ENCODE data around the gene TRABD2B. TPM values are rescaled to one million over a fixed set of nuclear protein-coding genes. Genes with fewer than 3 reads are reported as not detected.

TRABD2B gene
- total and polyA plus RNA-seq, 2 donors: 2.4 to 6.1 TPM

- 74% methylated on average over 2 of the region's 2 CpGs for WGBS
- no peaks in the 10 kb centered on the region for H3K4me1 ChIP-seq (ENCODE audit: insufficient read depth)
- no peak for DNase-seq (ENCODE audit: extremely low spot score)
- H3K27ac ChIP-seq (ENCODE audit: low read depth): no peak overlapping the region
- no peak overlapping the region for H3K4me3 ChIP-seq (ENCODE audit: low read depth, low read length)
- H3K36me3 ChIP-seq (ENCODE audit: insufficient read depth): no peaks in the 10 kb centered on the region
Measured at GRCh38 chr1:47835409-47835808, 161.8 kb downstream of the TRABD2B start.

DNA sequence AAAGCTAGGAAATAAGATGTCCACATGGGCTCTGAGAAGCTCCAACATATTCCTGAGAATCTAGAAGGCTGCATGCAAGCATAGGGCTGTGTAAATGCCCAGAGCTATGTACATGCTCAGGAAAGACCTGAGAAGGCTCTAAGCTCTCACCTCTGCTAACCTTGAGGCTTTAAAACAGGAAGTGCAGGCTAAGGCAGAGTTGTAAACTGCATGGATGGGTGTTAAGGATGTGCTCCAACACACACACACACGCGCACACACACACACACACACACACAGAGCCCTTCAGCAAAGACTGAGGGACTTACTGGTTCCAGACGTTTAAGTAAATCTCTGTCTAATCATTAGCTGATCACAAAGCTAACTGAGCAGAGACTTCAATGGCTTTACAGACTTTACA lies 162.9 kb downstream of the TRABD2B start:
- Histone ChIP-seq H3K4me3 (ENCODE audit: low read depth, low read length) (no peak overlapping the region), H3K4me1 (ENCODE audit: insufficient read depth) (no peaks in the 10 kb centered on the region), H3K27ac (ENCODE audit: low read depth) (no peak overlapping the region), H3K36me3 (ENCODE audit: insufficient read depth) (no peaks in the 10 kb centered on the region)
- WGBS: 55% methylated on average over 3 of the region's 3 CpGs
- no peak for DNase-seq (ENCODE audit: extremely low spot score)

- Histone ChIP-seq H3K27ac (ENCODE audit: low read depth) (no peak overlapping the region), H3K4me1 (ENCODE audit: insufficient read depth) (no peaks in the 10 kb centered on the region), H3K36me3 (ENCODE audit: insufficient read depth) (no peaks in the 10 kb centered on the region), H3K4me3 (ENCODE audit: low read depth, low read length) (no peak overlapping the region)
- 62% methylated on average over 13 of the region's 13 CpGs for WGBS
- DNase-seq (ENCODE audit: extremely low spot score): no peak
Measured at GRCh38 chr1:47830641-47831333, 166.4 kb downstream of the TRABD2B start.

- Histone ChIP-seq H3K36me3 (ENCODE audit: insufficient read depth) (no peaks in the 10 kb centered on the region), H3K4me1 (ENCODE audit: insufficient read depth) (no peaks in the 10 kb centered on the region), H3K27ac (ENCODE audit: low read depth) (no peak overlapping the region), H3K4me3 (ENCODE audit: low read depth, low read length) (no peak overlapping the region)
- WGBS: 74% methylated on average over 4 of the region's 4 CpGs
- no peak for DNase-seq (ENCODE audit: extremely low spot score)
Measured at GRCh38 chr1:47830021-47830420, 167.2 kb downstream of the TRABD2B start.

GRCh38 chr1:47828978-47829377 lies 168.2 kb downstream of the TRABD2B start:
- no peak overlapping the region for H3K4me3 ChIP-seq (ENCODE audit: low read depth, low read length)
- no peaks in the 10 kb centered on the region for H3K36me3 ChIP-seq (ENCODE audit: insufficient read depth)
- H3K27ac ChIP-seq (ENCODE audit: low read depth): no peak overlapping the region
- DNase-seq (ENCODE audit: extremely low spot score): no peak
- 69% methylated on average over 2 of the region's 2 CpGs for WGBS
- H3K4me1 ChIP-seq (ENCODE audit: insufficient read depth): no peaks in the 10 kb centered on the region

DNA sequence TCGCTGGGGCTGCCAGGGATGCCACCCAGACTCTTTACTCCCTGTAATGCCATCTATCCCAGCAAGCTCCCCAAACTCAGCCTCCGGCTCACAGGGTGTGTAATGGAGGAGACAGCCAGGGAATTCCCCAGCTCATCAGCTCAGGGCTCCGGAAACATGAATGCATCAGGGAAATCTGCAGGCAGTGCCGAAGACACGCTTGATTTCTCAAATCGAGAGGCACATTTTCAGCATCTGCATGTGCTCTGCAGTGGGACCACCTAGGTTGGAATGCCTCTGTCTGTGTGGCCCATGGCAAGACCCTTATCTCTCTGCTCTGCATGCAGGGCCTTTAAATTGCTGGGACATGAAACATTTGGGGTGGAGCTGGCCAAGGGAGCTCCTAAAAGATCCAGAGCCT lies 170.1 kb downstream of the TRABD2B start:
- Histone ChIP-seq H3K4me1 (ENCODE audit: insufficient read depth) (no peaks in the 10 kb centered on the region), H3K4me3 (ENCODE audit: low read depth, low read length) (no peak overlapping the region), H3K27ac (ENCODE audit: low read depth) (no peak overlapping the region), H3K36me3 (ENCODE audit: insufficient read depth) (no peaks in the 10 kb centered on the region)
- no peak for DNase-seq (ENCODE audit: extremely low spot score)
- 61% methylated on average over 6 of the region's 6 CpGs for WGBS

GRCh38 chr1:47824716-47825115 lies 172.5 kb downstream of the TRABD2B start:
- no peaks in the 10 kb centered on the region for H3K36me3 ChIP-seq (ENCODE audit: insufficient read depth)
- DNase-seq (ENCODE audit: extremely low spot score): no peak
- 75% methylated on average over 8 of the region's 8 CpGs for WGBS
- no peak overlapping the region for H3K27ac ChIP-seq (ENCODE audit: low read depth)
- no peak overlapping the region for H3K4me3 ChIP-seq (ENCODE audit: low read depth, low read length)
- H3K4me1 ChIP-seq (ENCODE audit: insufficient read depth): no peaks in the 10 kb centered on the region

DNA sequence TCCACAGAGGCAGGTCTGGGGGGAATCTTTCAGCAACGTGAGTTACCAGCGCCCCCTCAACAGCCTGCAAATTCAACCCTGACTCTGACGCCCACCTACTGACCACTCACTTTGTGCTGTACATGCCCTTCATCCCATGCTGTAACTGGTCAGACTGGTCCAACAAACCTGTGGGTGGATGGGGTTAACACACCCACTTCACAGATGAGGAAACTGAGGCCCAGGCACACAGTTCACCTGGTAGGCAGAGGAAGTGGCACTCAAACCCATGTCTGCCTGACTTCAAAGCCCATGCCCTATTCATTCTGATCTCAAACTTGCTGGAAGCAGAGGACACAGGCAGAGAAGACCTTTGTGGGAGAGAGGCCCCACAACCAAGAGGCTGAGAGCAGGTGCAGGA lies 172.9 kb downstream of the TRABD2B start:
- no peaks in the 10 kb centered on the region for H3K4me1 ChIP-seq (ENCODE audit: insufficient read depth)
- H3K4me3 ChIP-seq (ENCODE audit: low read depth, low read length): no peak overlapping the region
- DNase-seq (ENCODE audit: extremely low spot score): no peak
- no peak overlapping the region for H3K27ac ChIP-seq (ENCODE audit: low read depth)
- WGBS: 94% methylated on average over 3 of the region's 3 CpGs
- no peaks in the 10 kb centered on the region for H3K36me3 ChIP-seq (ENCODE audit: insufficient read depth)

DNA sequence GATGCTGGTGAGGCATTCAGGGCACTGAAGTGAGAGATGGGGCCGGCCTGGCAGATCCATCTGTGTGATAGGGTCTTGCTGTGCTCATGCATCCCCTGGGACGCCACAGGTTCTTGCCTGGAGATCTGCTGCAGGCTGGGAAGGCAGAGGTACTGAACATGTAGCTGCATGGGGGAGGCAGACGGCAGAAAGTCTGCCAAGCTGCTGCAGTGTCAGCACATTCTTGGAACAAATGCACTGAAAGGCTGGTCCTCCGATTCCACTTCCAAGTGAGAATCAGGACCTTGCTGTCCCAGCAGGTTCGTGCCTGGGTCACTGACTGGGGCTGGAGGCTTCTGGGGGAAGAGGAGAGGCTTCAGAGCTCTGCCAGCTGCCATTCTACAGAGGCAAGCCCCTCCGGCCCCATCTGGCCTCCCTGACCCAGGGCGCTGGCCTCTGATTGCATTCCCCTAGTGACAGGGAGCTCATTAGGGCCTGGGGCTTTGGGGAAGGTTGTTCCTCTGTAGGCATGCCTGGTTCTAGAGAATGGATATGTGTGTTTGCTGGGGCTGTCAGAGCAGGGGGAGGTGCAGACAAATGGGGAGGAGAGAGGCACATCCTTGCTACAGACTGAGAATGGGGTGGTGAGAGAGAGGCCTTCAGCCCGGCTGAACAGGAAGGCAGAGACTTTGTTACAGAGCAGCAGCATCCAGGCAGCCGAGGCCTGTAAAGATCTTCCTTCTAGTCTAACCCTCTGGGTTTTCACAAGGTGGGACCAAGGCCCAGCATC lies 174.0 kb downstream of the TRABD2B start:
- Histone ChIP-seq H3K4me3 (ENCODE audit: low read depth, low read length) (no peak overlapping the region), H3K4me1 (ENCODE audit: insufficient read depth) (no peaks in the 10 kb centered on the region)
- WGBS: 60% methylated on average over 9 of the region's 9 CpGs

GRCh38 chr1:47821760-47822159 lies 175.4 kb downstream of the TRABD2B start:
- no peak overlapping the region for H3K27ac ChIP-seq (ENCODE audit: low read depth)
- 82% methylated on average over 5 of the region's 5 CpGs for WGBS
- no peaks in the 10 kb centered on the region for H3K4me1 ChIP-seq (ENCODE audit: insufficient read depth)
- H3K4me3 ChIP-seq (ENCODE audit: low read depth, low read length): no peak overlapping the region
- no peaks in the 10 kb centered on the region for H3K36me3 ChIP-seq (ENCODE audit: insufficient read depth)
- DNase-seq (ENCODE audit: extremely low spot score): no peak

More for the DNA sequence above, 174.0 kb downstream of the TRABD2B start:
- Histone ChIP-seq H3K27ac (ENCODE audit: low read depth) (no peak overlapping the region), H3K36me3 (ENCODE audit: insufficient read depth) (no peaks in the 10 kb centered on the region)
- DNase-seq (ENCODE audit: extremely low spot score): no peak

DNA sequence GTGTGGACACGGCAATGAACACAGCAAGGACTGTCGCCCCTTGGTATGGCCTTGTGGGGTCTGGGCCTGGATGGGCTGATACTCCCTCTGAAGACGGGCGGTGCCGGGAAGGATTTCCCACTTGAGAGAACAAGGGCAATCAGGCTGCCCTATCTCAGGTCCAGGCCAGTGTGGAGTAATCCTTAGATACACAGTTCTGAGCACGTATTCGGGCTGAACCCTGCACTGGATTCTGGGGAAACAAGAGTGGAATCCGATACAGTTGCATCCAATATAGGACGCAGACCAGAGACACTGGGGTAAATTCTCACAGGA lies 177.7 kb downstream of the TRABD2B start:
- Histone ChIP-seq H3K27ac (ENCODE audit: low read depth) (no peak overlapping the region), H3K4me3 (ENCODE audit: low read depth, low read length) (no peak overlapping the region), H3K4me1 (ENCODE audit: insufficient read depth) (no peaks in the 10 kb centered on the region), H3K36me3 (ENCODE audit: insufficient read depth) (no peaks in the 10 kb centered on the region)
- 87% methylated on average over 9 of the region's 9 CpGs for WGBS
- DNase-seq (ENCODE audit: extremely low spot score): no peak

- Histone ChIP-seq H3K27ac (ENCODE audit: low read depth) (no peak overlapping the region), H3K4me3 (ENCODE audit: low read depth, low read length) (no peak overlapping the region), H3K4me1 (ENCODE audit: insufficient read depth) (no peaks in the 10 kb centered on the region), H3K36me3 (ENCODE audit: insufficient read depth) (no peaks in the 10 kb centered on the region)
- DNase-seq (ENCODE audit: extremely low spot score): no peak
- WGBS: 88% methylated on average over 20 of the region's 20 CpGs
Measured at GRCh38 chr1:47818682-47819573, 178.3 kb downstream of the TRABD2B start.

- DNase-seq (ENCODE audit: extremely low spot score): no peak
- H3K27ac ChIP-seq (ENCODE audit: low read depth): no peak overlapping the region
- 88% methylated on average over 15 of the region's 15 CpGs for WGBS
Measured at GRCh38 chr1:47817861-47818260, 179.3 kb downstream of the TRABD2B start.

More at GRCh38 chr1:47817861-47818260, 179.3 kb downstream of the TRABD2B start:
- Histone ChIP-seq H3K4me3 (ENCODE audit: low read depth, low read length) (no peak overlapping the region), H3K36me3 (ENCODE audit: insufficient read depth) (no peaks in the 10 kb centered on the region), H3K4me1 (ENCODE audit: insufficient read depth) (no peaks in the 10 kb centered on the region)

All from urinary bladder (tissue), 4 donors.